Measurements from ENCODE around the gene MRPL17. TPM values are rescaled to one million over a fixed set of nuclear protein-coding genes. Genes with fewer than 3 reads are reported as not detected.

MRPL17 gene
- total and polyA plus RNA-seq, 10 of the 15 experiments (the other 5 are each of a cell fraction or from before 2014, with no cell fraction given) = 60.3 to 171 (median 94.8) TPM

GRCh38 chr11:6656936-6657335 lies 26.2 kb downstream of the MRPL17 start:
- no peak overlapping the region for H3K4me2 ChIP-seq (ENCODE audit: control insufficient read depth, insufficient read depth)
- CTCF ChIA-PET = interaction anchor here (0.7 to 4.5 kb wide), 2 partner anchors 8 to 164 kb away, joined by 3 to 22 read pairs; no protein-coding TSS in a partner anchor
- ATAC-seq (no peak), DNase-seq (ENCODE audit: low read depth, low spot score) (no peak), FAIRE-seq (no peak)
- no peak overlapping the region for H3K4me3 ChIP-seq
- no peaks in the 10 kb centered on the region for H3K4me1 ChIP-seq (ENCODE audit: control insufficient read depth, insufficient read depth, low read length)
- intact Hi-C loops (cut with micrococcal nuclease; ENCODE audit: unreplicated experiment) = no loop called here
- WGBS (ENCODE audit: insufficient coverage, insufficient replicate concordance, low lambda C conversion rate, missing lambda C conversion rate) = 83% methylated on average over 5 of the region's 5 CpGs
- H3K36me3 ChIP-seq (ENCODE audit: control insufficient read depth in 2 of 2, insufficient read depth in 2 of 2, low read length in 1 of 2) = no peaks in the 10 kb centered on the region
- no peak overlapping the region for H2AFZ ChIP-seq (ENCODE audit: control insufficient read depth, low read depth, low read length)
- H3K9me3 ChIP-seq (replicated peaks; ENCODE audit: control insufficient read depth, insufficient read depth, low read length) = no peaks in the 10 kb centered on the region
- H4K20me1 ChIP-seq (ENCODE audit: control insufficient read depth, insufficient read depth) = no peaks in the 10 kb centered on the region
- H3K27ac ChIP-seq (ENCODE audit: control insufficient read depth, insufficient read depth) = no peak overlapping the region
- H3K79me2 ChIP-seq (ENCODE audit: control insufficient read depth, insufficient read depth, low read length) = no peaks in the 10 kb centered on the region
- no TSS peak for BruUV-seq (replicated peaks)
- RAD21 ChIA-PET (ENCODE audit: unreplicated experiment) = interaction anchor here (1.0 kb wide), 1 partner anchor 38 kb away, joined by 3 read pairs; the partner anchor contains the start of gene TPP1
- H3K9ac ChIP-seq (ENCODE audit: control insufficient read depth, insufficient read depth, low read length) = no peak overlapping the region
- POLR2A ChIA-PET = no interaction called here
- peaks cover 4% of the 10 kb centered on the region in 2 experiments for H3K27me3 ChIP-seq (replicated peaks in 1 of 2; ENCODE audit: control insufficient read depth in 2 of 2, insufficient read depth in 2 of 2, low read length in 1 of 2)
- in situ Hi-C loops (cut with MboI) = no loop called here
- SMC1A ChIA-PET (ENCODE audit: uncharacterized antibody, unreplicated experiment) = interaction anchor here (0.7 to 1.0 kb wide), 2 partner anchors 44 to 49 kb away, joined by 3 read pairs; no protein-coding TSS in a partner anchor
- TF ChIP-seq CUX1 (IDR thresholded peaks at IDR 0.05; ENCODE audit: insufficient replicate concordance, low read depth, low read length) = no peak
- no peak for TF ChIP-seq IRF5 (IDR thresholded peaks at IDR 0.05; ENCODE audit: borderline replicate concordance)
- no peak for TF ChIP-seq BCL3 (IDR thresholded peaks at IDR 0.05; ENCODE audit: borderline replicate concordance, insufficient read depth, low read depth, low read length, poor library complexity, severe bottlenecking)
- TF ChIP-seq SMAD1 (IDR thresholded peaks at IDR 0.05; ENCODE audit: low read depth, partially characterized antibody) = no peak
- no peak for TF ChIP-seq ATF7 (IDR thresholded peaks at IDR 0.05; ENCODE audit: low read depth)
- TF ChIP-seq BCL11A (IDR thresholded peaks at IDR 0.05; ENCODE audit: low read depth, low read length) = no peak
- TF ChIP-seq ZBTB4 (CRISPR knock-in tag; IDR thresholded peaks at IDR 0.05) = no peak
- TF ChIP-seq CTCF (IDR thresholded peaks at IDR 0.05 in 2 of 3, conservative IDR thresholded peaks at IDR 0.05 in 1 of 3; ENCODE audit: control insufficient read depth in 2 of 3, extremely low read depth in 1 of 3, insufficient read depth in 1 of 3, low read depth in 3 of 3, low read length in 3 of 3) = no peak
- TF ChIP-seq CEBPB (IDR thresholded peaks at IDR 0.05; ENCODE audit: borderline replicate concordance in 1 of 2, low read depth in 2 of 2, low read length in 2 of 2) = no peak
- no peak for TF ChIP-seq POLR2A (IDR thresholded peaks at IDR 0.05; ENCODE audit: low read depth, low read length)

Data from GM12878 (cell line).